A549 (cell line): ENCODE measurements around the gene BFSP2. TPM values are rescaled to one million over a fixed set of nuclear protein-coding genes. Genes with fewer than 3 reads are reported as not detected.
"Not testable (repeated sequence)": the region's sequence is repeated elsewhere in the genome, so short reads cannot be mapped to it uniquely, and the experiment has no call there.

Source experiments
- ATAC-seq, 2 experiments: fragments of 200-7000 bp in 1 of 2; fragments of >200 bp in 1 of 2; cut with Nextera tagmentation in 1 of 2; cut with Tn5 transposase in 1 of 2; 3 replicates each; pipeline versions ENCODE4 v1.8.0 to v1.9.1; 2018 to 2020; ENCODE audit warnings: mild to moderate bottlenecking in 1 of 2, moderate library complexity in 1 of 2
- CTCF ChIA-PET: fragments of 300-600 bp; sonication (Branson Sonifier 250); formaldehyde crosslinking; extraction: SDS; loops from one replicate; lab custom pipeline; 2021; ENCODE audit warnings: antibody characterized with exemption, inconsistent platforms; lab: Yijun Ruan, JAX
- POLR2A ChIA-PET: fragments of 350-600 bp; formaldehyde crosslinking; extraction: SDS; loops from one replicate; lab custom pipeline; 2021; ENCODE audit warnings: antibody characterized with exemption, inconsistent platforms; lab: Yijun Ruan, JAX
- DNase-seq, 2 experiments: peaks; one replicate each; pipeline versions ENCODE4 v3.0.0 to v3.0.0-alpha.2; 2011 to 2016; ENCODE audit warnings: low read depth in 1 of 2, low spot score in 1 of 2
- FAIRE-seq: peaks from 2 replicates; lab custom pipeline; 2011; peaks lifted over from hg19 to GRCh38; lab: Jason Lieb, UNC
- H3K27ac ChIP-seq, 2 experiments: fragments of >200 bp; sonication (Bioruptor Twin); formaldehyde crosslinking; 3 replicates each; pipeline ENCODE4 v1.5.1; 2016 to 2017
- H3K4me1 ChIP-seq: fragments of >200 bp; sonication (Bioruptor Twin); formaldehyde crosslinking; 3 replicates; pipeline ENCODE4 v1.6.1; 2016
- H3K4me2 ChIP-seq: fragments of >200 bp; sonication (Bioruptor Twin); formaldehyde crosslinking; 3 replicates; pipeline ENCODE4 v1.6.1; 2016
- H3K4me3 ChIP-seq: fragments of >200 bp; sonication (Bioruptor Twin); formaldehyde crosslinking; 3 replicates; pipeline ENCODE4 v1.5.1; 2016
- H3K9me3 ChIP-seq: fragments of >200 bp; sonication (Bioruptor Twin); formaldehyde crosslinking; 3 replicates; pipeline ENCODE4 v1.6.1; 2016
- BCL3 ChIP-seq: fragments of >200 bp; sonication (Bioruptor Twin); formaldehyde crosslinking; IDR thresholded peaks from 3 replicates; pipeline ENCODE4 v1.6.1; 2016
- CHD4 ChIP-seq: fragments of 200-600 bp; sonication (generic); IDR thresholded peaks from 2 replicates; pipeline ENCODE4 v1.6.1; 2016; ENCODE audit warnings: antibody characterized with exemption, mild to moderate bottlenecking, borderline replicate concordance
- EHF ChIP-seq: fragments of 250-450 bp; sonication (Bioruptor Pico); IDR thresholded peaks from 2 replicates; pipeline ENCODE4 v1.5.0; 2020; ENCODE audit warnings: mild to moderate bottlenecking
- EHMT2 ChIP-seq: fragments of 200-600 bp; sonication (generic); IDR thresholded peaks from 2 replicates; pipeline ENCODE4 v1.6.1; 2016; ENCODE audit warnings: antibody characterized with exemption, low read depth, mild to moderate bottlenecking, moderate library complexity
- FOXS1 ChIP-seq: fragments of 250-450 bp; sonication (Bioruptor Pico); IDR thresholded peaks from 2 replicates; pipeline ENCODE4 v1.5.0; 2020; ENCODE audit warnings: mild to moderate bottlenecking, moderate library complexity
- HDAC2 ChIP-seq: fragments of 200-600 bp; sonication (generic); IDR thresholded peaks from 2 replicates; pipeline ENCODE4 v1.6.1; 2016
- HMGXB4 ChIP-seq: fragments of 250-450 bp; sonication (Bioruptor Pico); IDR thresholded peaks from 2 replicates; pipeline ENCODE4 v1.5.0; 2021; ENCODE audit warnings: mild to moderate bottlenecking, moderate library complexity, borderline replicate concordance
- HOXB5 ChIP-seq: fragments of 250-450 bp; sonication (Bioruptor Pico); IDR thresholded peaks from 2 replicates; pipeline ENCODE4 v1.5.0; 2020; ENCODE audit warnings: mild to moderate bottlenecking, moderate library complexity
- KDM5A ChIP-seq: fragments of 200-600 bp; sonication (generic); IDR thresholded peaks from 2 replicates; pipeline ENCODE4 v1.6.1; 2016; ENCODE audit warnings: antibody characterized with exemption, mild to moderate bottlenecking
- MAFK ChIP-seq: fragments of 450-650 bp; IDR thresholded peaks from 2 replicates; pipeline ENCODE4 v1.6.1; 2014; ENCODE audit not compliant: partially characterized antibody
- MYC ChIP-seq: IDR thresholded peaks from 2 replicates; pipeline ENCODE4 v1.6.1; 2012; ENCODE audit warnings: mild to moderate bottlenecking, inconsistent platforms, low read length, improper control_type of control experiment, borderline replicate concordance
- PBX3 ChIP-seq: IDR thresholded peaks from 2 replicates; pipeline ENCODE4 v1.6.1; 2012
- RAD21 ChIP-seq, 2 experiments: fragments of >200 bp in 1 of 2; sonication (Bioruptor Twin) in 1 of 2; formaldehyde crosslinking in 1 of 2; IDR thresholded peaks in 1 of 2; conservative IDR thresholded peaks in 1 of 2; 2 replicates in 1 of 2; 3 replicates in 1 of 2; pipeline ENCODE4 v1.6.1; 2012 to 2018; ENCODE audit warnings: inconsistent platforms in 1 of 2
- RNF2 ChIP-seq: fragments of 200-600 bp; sonication (generic); IDR thresholded peaks from 2 replicates; pipeline ENCODE4 v1.6.1; 2016; ENCODE audit warnings: low read depth, mild to moderate bottlenecking, antibody characterized with exemption, moderate library complexity, borderline replicate concordance
- TP53 ChIP-seq: fragments of 250-450 bp; sonication (Bioruptor Pico); IDR thresholded peaks from 2 replicates; pipeline ENCODE4 v1.5.0; 2021; ENCODE audit warnings: mild to moderate bottlenecking, moderate library complexity
- WGBS: methylation state at CpG from one replicate; pipeline ENCODE4 v1.1.6; 2017; ENCODE audit errors: missing lambda C conversion rate; 5-methylcytosine and 5-hydroxymethylcytosine counted together
- polyA plus RNA-seq, 4 experiments: library from polyadenylated mRNA; depleted of rRNA in 3 of 4; stranded (reverse); fragments of >200 nt; fragmentation: RNase III in 1 of 4; extraction: RNeasy Plus Mini Kit Qiagen cat#74134 plus additional on column Dnase treatment in 1 of 4; gene quantifications; 2 replicates in 3 of 4; 3 replicates in 1 of 4; pipeline ENCODE4 v1.2.3, GENCODE V29; 2011 to 2017
- TF ChIP-seq, protein P1 (sequence below): fragments of 450-650 bp; IDR thresholded peaks from 2 replicates; pipeline ENCODE4 v1.6.1; 2014; ENCODE audit warnings: antibody characterized with exemption
- TF ChIP-seq, protein P2 (sequence below): fragments of >200 bp; sonication (Bioruptor Twin); formaldehyde crosslinking; IDR thresholded peaks from 3 replicates; pipeline ENCODE4 v1.5.1; 2016
- TF ChIP-seq, protein P3 (sequence below): fragments of 200-600 bp; sonication (generic); IDR thresholded peaks from 2 replicates; pipeline ENCODE4 v1.6.1; 2016; ENCODE audit warnings: antibody characterized with exemption, mild to moderate bottlenecking, moderate library complexity

Gene BFSP2
- polyA plus RNA-seq, 2 of the 4 experiments (the other 2 are of a cell fraction), result 0.18 TPM; not detected in 1

DNA sequence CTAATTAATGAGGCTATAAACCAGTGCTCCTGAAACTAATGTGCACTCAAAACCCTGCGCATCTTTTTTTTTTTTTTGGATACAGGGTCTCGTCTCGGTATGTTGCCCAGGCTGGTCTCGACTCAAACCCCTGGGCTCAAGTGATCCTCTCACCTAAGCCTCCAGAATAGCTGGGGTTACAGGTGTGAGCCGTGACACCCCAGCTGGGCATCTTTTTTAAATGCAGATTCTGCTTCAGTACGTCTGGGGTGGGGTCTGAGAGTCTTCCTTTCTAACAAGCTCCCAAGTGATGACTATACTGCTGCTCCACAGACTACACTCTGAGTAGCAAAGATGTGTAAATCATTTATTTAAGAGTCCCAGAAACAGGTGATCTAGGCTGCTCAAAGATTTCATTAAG, 73.0 kb downstream of the BFSP2 start:
- no peak for FAIRE-seq
- 82% methylated on average over 6 of the region's 6 CpGs for WGBS

GRCh38 chr3:133473472-133474191, 73.8 kb downstream of the BFSP2 start:
- H3K4me3 ChIP-seq, POLR2A ChIA-PET, H3K4me2 ChIP-seq, H3K27ac ChIP-seq, ATAC-seq, DNase-seq, FAIRE-seq, H3K9me3 ChIP-seq, H3K4me1 ChIP-seq: not testable (repeated sequence)
- CTCF ChIA-PET, result interaction anchor here (1.3 to 1.5 kb wide), 2 partner anchors 9 to 30 kb away, joined by 3 to 4 read pairs; no protein-coding TSS in a partner anchor
- WGBS, result 73% methylated on average over 1 of the region's 5 CpGs

More for the DNA sequence above, 73.0 kb downstream of the BFSP2 start:
- CTCF ChIA-PET, result interaction anchor here (1.3 to 1.9 kb wide), 3 partner anchors 8 to 29 kb away, joined by 3 to 8 read pairs (median 4); no protein-coding TSS in a partner anchor
- H3K4me3 ChIP-seq, result no peak overlapping the region
- H3K9me3 ChIP-seq, result no peaks in the 10 kb centered on the region
- TF ChIP-seq, protein P1, sequence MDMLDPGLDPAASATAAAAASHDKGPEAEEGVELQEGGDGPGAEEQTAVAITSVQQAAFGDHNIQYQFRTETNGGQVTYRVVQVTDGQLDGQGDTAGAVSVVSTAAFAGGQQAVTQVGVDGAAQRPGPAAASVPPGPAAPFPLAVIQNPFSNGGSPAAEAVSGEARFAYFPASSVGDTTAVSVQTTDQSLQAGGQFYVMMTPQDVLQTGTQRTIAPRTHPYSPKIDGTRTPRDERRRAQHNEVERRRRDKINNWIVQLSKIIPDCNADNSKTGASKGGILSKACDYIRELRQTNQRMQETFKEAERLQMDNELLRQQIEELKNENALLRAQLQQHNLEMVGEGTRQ, result no peak
- no peak for TF ChIP-seq RAD21 (conservative IDR thresholded peaks at IDR 0.05 in 1 of 2, IDR thresholded peaks at IDR 0.05 in 1 of 2)
- no peak for TF ChIP-seq MYC
- TF ChIP-seq KDM5A, result no peak
- no peak for TF ChIP-seq TP53 (CRISPR knock-in tag)
- TF ChIP-seq HDAC2, result no peak
- TF ChIP-seq, protein P2, sequence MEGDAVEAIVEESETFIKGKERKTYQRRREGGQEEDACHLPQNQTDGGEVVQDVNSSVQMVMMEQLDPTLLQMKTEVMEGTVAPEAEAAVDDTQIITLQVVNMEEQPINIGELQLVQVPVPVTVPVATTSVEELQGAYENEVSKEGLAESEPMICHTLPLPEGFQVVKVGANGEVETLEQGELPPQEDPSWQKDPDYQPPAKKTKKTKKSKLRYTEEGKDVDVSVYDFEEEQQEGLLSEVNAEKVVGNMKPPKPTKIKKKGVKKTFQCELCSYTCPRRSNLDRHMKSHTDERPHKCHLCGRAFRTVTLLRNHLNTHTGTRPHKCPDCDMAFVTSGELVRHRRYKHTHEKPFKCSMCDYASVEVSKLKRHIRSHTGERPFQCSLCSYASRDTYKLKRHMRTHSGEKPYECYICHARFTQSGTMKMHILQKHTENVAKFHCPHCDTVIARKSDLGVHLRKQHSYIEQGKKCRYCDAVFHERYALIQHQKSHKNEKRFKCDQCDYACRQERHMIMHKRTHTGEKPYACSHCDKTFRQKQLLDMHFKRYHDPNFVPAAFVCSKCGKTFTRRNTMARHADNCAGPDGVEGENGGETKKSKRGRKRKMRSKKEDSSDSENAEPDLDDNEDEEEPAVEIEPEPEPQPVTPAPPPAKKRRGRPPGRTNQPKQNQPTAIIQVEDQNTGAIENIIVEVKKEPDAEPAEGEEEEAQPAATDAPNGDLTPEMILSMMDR, result no peak
- TF ChIP-seq RNF2, result no peak
- TF ChIP-seq CHD4, result no peak
- no peak for TF ChIP-seq FOXS1 (CRISPR knock-in tag)
- TF ChIP-seq, all 56 proteins: peak for 0
- POLR2A ChIA-PET, result no interaction called here
- Histone ChIP-seq H3K4me2 (no peak overlapping the region), H3K4me1 (no peaks in the 10 kb centered on the region), H3K27ac (no peak overlapping the region)
- ATAC-seq, result no peak
- no peak for DNase-seq

DNA sequence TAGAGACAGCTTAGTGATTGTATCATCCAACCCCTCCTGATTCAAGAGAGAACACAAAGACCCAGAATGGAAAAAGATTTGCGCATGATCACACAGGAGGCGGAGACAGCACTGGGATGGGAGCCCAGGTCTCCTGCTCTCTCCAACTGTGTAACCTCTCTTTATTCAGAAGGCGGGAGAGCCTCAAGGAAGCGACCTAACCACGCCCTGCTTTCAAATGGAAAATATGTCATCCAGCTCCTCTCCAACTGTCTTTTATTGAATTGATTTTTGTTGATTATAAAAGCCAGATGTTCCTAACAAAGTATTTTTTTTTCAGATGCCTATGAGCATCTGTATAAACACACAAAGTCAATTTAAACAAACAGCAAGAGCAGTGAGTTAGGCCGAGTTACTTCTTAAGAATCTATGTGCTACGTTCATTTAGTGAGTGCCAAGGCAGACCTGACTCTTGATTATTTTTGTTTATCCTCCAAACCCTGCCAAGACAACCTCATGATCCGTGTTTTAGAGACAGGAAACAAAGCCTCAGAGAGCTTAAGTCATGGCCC, 74.5 kb downstream of the BFSP2 start:
- POLR2A ChIA-PET, result no interaction called here
- TF ChIP-seq EHMT2, result no peak
- TF ChIP-seq, protein P1, result no peak
- TF ChIP-seq, protein P3, sequence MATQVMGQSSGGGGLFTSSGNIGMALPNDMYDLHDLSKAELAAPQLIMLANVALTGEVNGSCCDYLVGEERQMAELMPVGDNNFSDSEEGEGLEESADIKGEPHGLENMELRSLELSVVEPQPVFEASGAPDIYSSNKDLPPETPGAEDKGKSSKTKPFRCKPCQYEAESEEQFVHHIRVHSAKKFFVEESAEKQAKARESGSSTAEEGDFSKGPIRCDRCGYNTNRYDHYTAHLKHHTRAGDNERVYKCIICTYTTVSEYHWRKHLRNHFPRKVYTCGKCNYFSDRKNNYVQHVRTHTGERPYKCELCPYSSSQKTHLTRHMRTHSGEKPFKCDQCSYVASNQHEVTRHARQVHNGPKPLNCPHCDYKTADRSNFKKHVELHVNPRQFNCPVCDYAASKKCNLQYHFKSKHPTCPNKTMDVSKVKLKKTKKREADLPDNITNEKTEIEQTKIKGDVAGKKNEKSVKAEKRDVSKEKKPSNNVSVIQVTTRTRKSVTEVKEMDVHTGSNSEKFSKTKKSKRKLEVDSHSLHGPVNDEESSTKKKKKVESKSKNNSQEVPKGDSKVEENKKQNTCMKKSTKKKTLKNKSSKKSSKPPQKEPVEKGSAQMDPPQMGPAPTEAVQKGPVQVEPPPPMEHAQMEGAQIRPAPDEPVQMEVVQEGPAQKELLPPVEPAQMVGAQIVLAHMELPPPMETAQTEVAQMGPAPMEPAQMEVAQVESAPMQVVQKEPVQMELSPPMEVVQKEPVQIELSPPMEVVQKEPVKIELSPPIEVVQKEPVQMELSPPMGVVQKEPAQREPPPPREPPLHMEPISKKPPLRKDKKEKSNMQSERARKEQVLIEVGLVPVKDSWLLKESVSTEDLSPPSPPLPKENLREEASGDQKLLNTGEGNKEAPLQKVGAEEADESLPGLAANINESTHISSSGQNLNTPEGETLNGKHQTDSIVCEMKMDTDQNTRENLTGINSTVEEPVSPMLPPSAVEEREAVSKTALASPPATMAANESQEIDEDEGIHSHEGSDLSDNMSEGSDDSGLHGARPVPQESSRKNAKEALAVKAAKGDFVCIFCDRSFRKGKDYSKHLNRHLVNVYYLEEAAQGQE, result no peak
- no peak for TF ChIP-seq MAFK
- TF ChIP-seq PBX3, result no peak
- TF ChIP-seq HOXB5 (CRISPR knock-in tag), result no peak
- no peak for TF ChIP-seq HMGXB4 (CRISPR knock-in tag)
- TF ChIP-seq EHF, result no peak
- TF ChIP-seq BCL3, result no peak
- TF ChIP-seq TP53 (CRISPR knock-in tag), result no peak

More for the DNA sequence above, 74.5 kb downstream of the BFSP2 start:
- 78% methylated on average over 8 of the region's 8 CpGs for WGBS
- Histone ChIP-seq H3K4me2 (no peak overlapping the region), H3K4me1 (no peaks in the 10 kb centered on the region), H3K9me3 (no peaks in the 10 kb centered on the region), H3K4me3 (no peak overlapping the region), H3K27ac (no peak overlapping the region)
- CTCF ChIA-PET, result interaction anchor here (1.3 to 1.5 kb wide), 2 partner anchors 9 to 31 kb away, joined by 3 to 4 read pairs; no protein-coding TSS in a partner anchor
- no peak for DNase-seq
- no peak for ATAC-seq
- no peak for FAIRE-seq
